Smooth muscle cell (in vitro differentiated cells): Measurements from ENCODE around the gene ADPRH. TPM values are rescaled to one million over a fixed set of nuclear protein-coding genes. Genes with fewer than 3 reads are reported as not detected.

Experiments used
- DNase-seq: peaks from one replicate; lab custom pipeline; 2025; ENCODE audit not compliant: unreplicated experiment; lab: John Stamatoyannopoulos, UW
- H2AFZ ChIP-seq: fragments of 200-600 bp; sonication (generic); 2 replicates; pipeline ENCODE4 v1.6.0; 2016; ENCODE audit warnings: antibody characterized with exemption, low read depth, mild to moderate bottlenecking
- H3F3A ChIP-seq: fragments of 200-600 bp; sonication (generic); 2 replicates; pipeline ENCODE4 v1.6.0; 2017; ENCODE audit warnings: antibody characterized with exemption, low read depth
- H3K27ac ChIP-seq: fragments of 200-600 bp; sonication (generic); 2 replicates; pipeline ENCODE4 v1.5.1; 2016; ENCODE audit warnings: low read depth, mild to moderate bottlenecking
- H3K27me3 ChIP-seq: fragments of 200-600 bp; sonication (generic); 2 replicates; pipeline ENCODE4 v1.6.1; 2016; ENCODE audit warnings: low read depth, mild to moderate bottlenecking
- H3K36me3 ChIP-seq: fragments of 200-600 bp; sonication (generic); 2 replicates; pipeline ENCODE4 v1.5.1; 2016; ENCODE audit warnings: low read depth
- H3K4me1 ChIP-seq: fragments of 200-600 bp; sonication (generic); 2 replicates; pipeline ENCODE4 v1.5.1; 2016; ENCODE audit warnings: low read depth
- H3K4me2 ChIP-seq: fragments of 200-600 bp; sonication (generic); 2 replicates; pipeline ENCODE4 v1.6.0; 2016; ENCODE audit warnings: mild to moderate bottlenecking
- H3K4me3 ChIP-seq: fragments of 200-600 bp; sonication (generic); 2 replicates; pipeline ENCODE4 v1.5.1; 2016; ENCODE audit warnings: mild to moderate bottlenecking
- H3K79me2 ChIP-seq: fragments of 200-600 bp; sonication (generic); 2 replicates; pipeline ENCODE4 v1.6.0; 2016; ENCODE audit warnings: low read depth, mild to moderate bottlenecking
- H3K9ac ChIP-seq: fragments of 200-600 bp; sonication (generic); 2 replicates; pipeline ENCODE4 v1.6.0; 2016; ENCODE audit warnings: low read depth
- H3K9me3 ChIP-seq: fragments of 200-600 bp; sonication (generic); replicated peaks from 2 replicates; pipeline ENCODE4 v1.5.1; 2016; ENCODE audit warnings: low read depth
- H4K20me1 ChIP-seq: fragments of 200-600 bp; sonication (generic); 2 replicates; pipeline ENCODE4 v1.6.0; 2016; ENCODE audit warnings: low read depth
- WGBS: methylation state at CpG from one replicate; pipeline ENCODE4 v1.1.7; 2016; ENCODE audit warnings: low lambda C conversion rate; 5-methylcytosine and 5-hydroxymethylcytosine counted together
- polyA plus RNA-seq: library from polyadenylated mRNA; unstranded; fragments of >200 nt; fragmentation: Nextera tagmentation; extraction: Ambion mirVana; gene quantifications from 2 replicates; pipeline ENCODE4 v1.2.1, GENCODE V29; 2016
- total RNA-seq: library from RNA; depleted of rRNA; stranded (reverse); fragments of >200 nt; gene quantifications from 2 replicates; pipeline ENCODE4 v1.2.3, GENCODE V29; 2014
- TF ChIP-seq, protein P1 (sequence below): fragments of 200-600 bp; sonication (generic); IDR thresholded peaks from 2 replicates; pipeline ENCODE4 v1.5.1; 2017; ENCODE audit warnings: borderline replicate concordance, mild to moderate bottlenecking, antibody characterized with exemption; ENCODE audit not compliant: insufficient read depth, poor library complexity, severe bottlenecking

Gene ADPRH
- total RNA-seq (1.3 and 3.3 TPM in 2 replicates), polyA plus RNA-seq (2.2 and 2.9 TPM in 2 replicates)

DNA sequence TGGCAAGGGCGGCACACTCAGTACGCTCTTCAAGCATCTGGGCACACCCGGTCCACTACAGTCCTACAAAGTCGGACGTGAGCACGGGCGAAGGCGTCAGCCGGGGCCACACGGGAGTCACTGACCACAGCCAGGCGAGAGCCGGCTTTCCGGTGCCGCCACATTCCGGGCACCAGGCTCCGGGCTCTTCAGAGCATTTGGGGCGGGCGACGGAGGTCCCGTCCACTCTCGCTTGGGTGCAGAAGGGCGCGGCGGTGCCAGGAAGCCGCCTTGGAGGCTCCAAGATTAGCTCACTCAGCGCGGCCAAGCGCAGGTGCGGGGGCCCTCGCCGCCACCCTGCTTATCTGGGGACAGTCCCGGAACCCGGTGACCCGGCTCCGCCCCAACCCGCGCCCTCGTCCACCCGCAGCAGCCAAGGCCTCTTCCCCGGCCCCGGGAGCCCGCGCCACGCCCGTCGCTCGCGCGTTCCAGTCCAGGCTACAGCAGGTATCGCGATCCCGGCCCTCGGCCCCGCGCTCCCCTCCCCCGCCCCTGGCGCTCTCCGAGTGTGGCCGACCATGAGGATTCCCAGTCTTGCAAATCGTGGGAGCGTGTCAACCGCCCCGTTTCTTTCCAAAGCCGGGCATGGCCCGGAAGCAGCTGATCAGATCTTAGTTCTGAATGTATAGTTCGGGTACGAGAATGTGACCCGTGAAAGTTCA is at the start of gene ADPRH:
ADPRH (plus strand) TSS at position 127 of the 701 bp plus-strand sequence. CDS start 2,678 bp downstream, outside the sequence.
- peak within 1 kb of the TSS; percentile 97 for H3K4me2 ChIP-seq
- H3K36me3 ChIP-seq: no peaks in the 10 kb centered on the region
- WGBS: 3% methylated on average over 41 of the region's 68 CpGs
- peak within 1 kb of the TSS; percentile 14 for H3K27ac ChIP-seq
- H3K9me3 ChIP-seq: no peaks in the 10 kb centered on the region
- peak within 1 kb of the TSS; percentile 100 for H2AFZ ChIP-seq
- peak within 1 kb of the TSS; percentile 67 for H3K9ac ChIP-seq
- peak within 1 kb of the TSS; percentile 65 for H3K4me3 ChIP-seq
- no peaks in the 10 kb centered on the region for H3K4me1 ChIP-seq
- H3F3A ChIP-seq: peaks cover 8% of the 10 kb centered on the region
- H3K27me3 ChIP-seq: no peaks in the 10 kb centered on the region
- DNase-seq: peak; percentile 22
- H3K79me2 ChIP-seq: no peaks in the 10 kb centered on the region
- TF ChIP-seq, protein P1, sequence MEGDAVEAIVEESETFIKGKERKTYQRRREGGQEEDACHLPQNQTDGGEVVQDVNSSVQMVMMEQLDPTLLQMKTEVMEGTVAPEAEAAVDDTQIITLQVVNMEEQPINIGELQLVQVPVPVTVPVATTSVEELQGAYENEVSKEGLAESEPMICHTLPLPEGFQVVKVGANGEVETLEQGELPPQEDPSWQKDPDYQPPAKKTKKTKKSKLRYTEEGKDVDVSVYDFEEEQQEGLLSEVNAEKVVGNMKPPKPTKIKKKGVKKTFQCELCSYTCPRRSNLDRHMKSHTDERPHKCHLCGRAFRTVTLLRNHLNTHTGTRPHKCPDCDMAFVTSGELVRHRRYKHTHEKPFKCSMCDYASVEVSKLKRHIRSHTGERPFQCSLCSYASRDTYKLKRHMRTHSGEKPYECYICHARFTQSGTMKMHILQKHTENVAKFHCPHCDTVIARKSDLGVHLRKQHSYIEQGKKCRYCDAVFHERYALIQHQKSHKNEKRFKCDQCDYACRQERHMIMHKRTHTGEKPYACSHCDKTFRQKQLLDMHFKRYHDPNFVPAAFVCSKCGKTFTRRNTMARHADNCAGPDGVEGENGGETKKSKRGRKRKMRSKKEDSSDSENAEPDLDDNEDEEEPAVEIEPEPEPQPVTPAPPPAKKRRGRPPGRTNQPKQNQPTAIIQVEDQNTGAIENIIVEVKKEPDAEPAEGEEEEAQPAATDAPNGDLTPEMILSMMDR: no peak
- H4K20me1 ChIP-seq: no peaks in the 10 kb centered on the region

DNA sequence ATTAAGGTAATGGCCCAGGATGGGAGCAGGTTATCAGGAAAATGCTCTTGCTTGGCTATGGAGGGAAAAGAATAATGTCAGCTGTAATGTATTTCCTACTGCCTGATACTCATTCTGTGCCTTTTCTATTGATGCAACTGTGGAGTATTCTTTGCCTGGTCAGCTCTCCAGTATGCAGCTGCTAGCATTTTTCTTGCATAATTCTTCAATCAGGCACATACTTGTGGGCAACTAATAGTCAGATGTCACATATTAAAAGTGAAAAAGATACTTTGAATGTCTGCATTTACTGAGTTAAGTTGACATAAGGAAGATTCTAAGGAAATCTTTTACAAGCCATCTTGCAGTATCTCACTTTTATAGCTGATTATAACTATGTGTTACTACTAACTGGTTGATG is 49.4 kb upstream of the ADPRH start:
- no peak overlapping the region for H3K4me2 ChIP-seq
- H3K9ac ChIP-seq: no peak overlapping the region
- no peak overlapping the region for H3K4me3 ChIP-seq
- H3K27me3 ChIP-seq: no peaks in the 10 kb centered on the region
- no peak for DNase-seq
- no peaks in the 10 kb centered on the region for H3K9me3 ChIP-seq
- H3F3A ChIP-seq: no peaks in the 10 kb centered on the region
- no peaks in the 10 kb centered on the region for H3K79me2 ChIP-seq
- H3K27ac ChIP-seq: no peak overlapping the region
- no peak overlapping the region for H2AFZ ChIP-seq
- H4K20me1 ChIP-seq: no peaks in the 10 kb centered on the region
- H3K36me3 ChIP-seq: no peaks in the 10 kb centered on the region
- TF ChIP-seq, protein P1: no peak
- H3K4me1 ChIP-seq: no peaks in the 10 kb centered on the region

DNA sequence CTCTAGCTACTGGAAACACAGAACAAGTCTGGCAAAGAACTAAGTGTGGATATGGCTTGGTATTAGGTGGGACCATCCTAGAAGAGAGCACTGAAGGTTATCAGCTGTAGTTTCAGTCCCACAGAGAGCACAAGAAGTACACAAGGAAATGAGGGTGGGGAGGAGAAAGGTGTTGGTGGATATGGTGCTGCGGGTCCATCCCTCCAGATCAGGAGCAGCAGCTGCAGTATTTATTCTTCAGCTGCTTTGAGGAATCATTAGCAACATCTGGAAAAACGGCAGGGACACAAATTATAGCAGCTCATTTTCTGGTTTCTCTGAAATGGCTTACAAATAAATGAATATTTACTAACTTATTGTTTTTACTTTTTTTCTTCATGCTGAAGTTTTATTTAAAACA is 48.8 kb upstream of the ADPRH start:
- Histone ChIP-seq H3K9me3 (no peaks in the 10 kb centered on the region), H3K4me1 (no peaks in the 10 kb centered on the region), H4K20me1 (no peaks in the 10 kb centered on the region), H3K36me3 (no peaks in the 10 kb centered on the region), H3K4me3 (no peak overlapping the region), H2AFZ (no peak overlapping the region), H3F3A (no peaks in the 10 kb centered on the region), H3K4me2 (no peak overlapping the region), H3K79me2 (no peaks in the 10 kb centered on the region), H3K27me3 (no peaks in the 10 kb centered on the region), H3K9ac (no peak overlapping the region), H3K27ac (no peak overlapping the region)
- no peak for DNase-seq
- WGBS: 93% methylated on average over 2 of the region's 2 CpGs
- TF ChIP-seq, protein P1: no peak

DNA sequence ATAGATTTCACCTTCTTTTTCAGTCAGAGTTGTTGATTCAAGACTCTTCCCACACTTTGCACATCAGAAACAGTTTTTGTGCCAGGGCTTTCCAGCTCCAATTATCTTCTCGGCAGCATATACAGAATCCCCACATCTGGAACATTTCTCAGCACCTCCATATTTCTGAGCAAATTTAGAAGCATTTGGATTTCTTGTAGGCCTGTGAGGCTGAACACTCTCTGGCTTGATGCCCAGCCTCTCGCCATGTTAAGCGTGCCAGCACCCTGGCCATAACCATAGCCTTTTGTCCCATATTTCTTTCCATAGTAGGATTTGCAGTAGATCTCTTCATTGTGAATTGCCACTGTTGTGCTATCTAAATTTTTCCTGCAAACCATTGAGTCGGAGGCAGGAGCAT is 48.1 kb upstream of the ADPRH start:
- Histone ChIP-seq H2AFZ (no peak overlapping the region), H4K20me1 (no peaks in the 10 kb centered on the region), H3K27ac (no peak overlapping the region), H3K36me3 (no peaks in the 10 kb centered on the region), H3K4me2 (no peak overlapping the region), H3K9me3 (no peaks in the 10 kb centered on the region), H3K27me3 (no peaks in the 10 kb centered on the region), H3K4me3 (no peak overlapping the region), H3K4me1 (no peaks in the 10 kb centered on the region), H3K9ac (no peak overlapping the region), H3K79me2 (no peaks in the 10 kb centered on the region), H3F3A (no peaks in the 10 kb centered on the region)
- DNase-seq: no peak
- 96% methylated on average over 4 of the region's 4 CpGs for WGBS
- TF ChIP-seq, protein P1: no peak
